D341Med (cell line): ENCODE measurements around the gene NES.
"Not testable (repeated sequence)": the region's sequence is repeated elsewhere in the genome, so short reads cannot be mapped to it uniquely, and the experiment has no call there.

ENCODE experiments used
- DNase-seq: peaks from one replicate; pipeline ENCODE4 v3.0.0; 2012; ENCODE audit warnings: low spot score

The NES gene

GRCh38 chr1:156645056-156645455 lies 32.2 kb downstream of the NES start:
- no peak for DNase-seq

DNA sequence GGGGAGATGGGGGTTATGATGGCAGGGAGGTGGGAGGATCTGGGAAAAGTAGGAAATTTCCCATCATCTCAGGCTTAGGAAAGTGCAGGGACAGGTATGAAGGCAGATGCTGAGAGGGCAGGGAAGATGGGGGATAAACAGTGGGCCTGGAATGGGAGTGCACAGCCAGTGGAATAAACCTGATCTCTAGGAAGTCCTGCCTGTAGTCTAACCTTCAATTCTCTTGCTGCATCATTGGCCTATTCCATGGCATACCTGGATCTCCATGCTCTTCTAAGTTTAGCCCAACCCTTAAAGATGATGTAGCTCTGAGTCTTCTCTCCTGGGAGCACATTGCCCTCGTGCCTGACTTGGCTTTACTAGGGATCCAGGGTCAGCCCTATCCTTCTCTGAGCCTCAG lies 32.6 kb downstream of the NES start:
- DNase-seq: no peak

DNA sequence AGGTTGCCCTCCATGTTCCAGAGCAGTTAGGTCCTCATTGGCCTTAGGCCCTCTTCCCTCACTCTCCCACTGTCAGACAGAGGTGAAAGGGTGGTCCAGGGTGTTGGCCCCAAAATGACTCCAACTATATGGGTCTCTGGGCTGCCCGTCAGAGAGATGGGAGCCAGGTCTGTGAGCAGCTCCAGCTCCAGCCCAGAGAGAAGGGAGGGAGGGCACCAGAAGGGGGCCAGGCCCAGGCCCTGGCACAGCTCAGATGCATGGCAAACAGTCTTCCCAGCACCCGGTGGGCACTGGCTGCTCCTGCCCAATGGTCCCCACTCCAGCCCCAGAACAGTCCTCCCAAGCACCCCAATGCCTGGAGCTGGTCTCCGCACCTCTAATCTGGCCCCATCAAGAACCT lies 33.1 kb downstream of the NES start:
- DNase-seq: no peak

GRCh38 chr1:156643778-156644092 lies 33.5 kb downstream of the NES start:
- no peak for DNase-seq

GRCh38 chr1:156643049-156643777 lies 34.0 kb downstream of the NES start:
- DNase-seq: no peak

GRCh38 chr1:156642265-156643048 lies 34.8 kb downstream of the NES start:
- peak; percentile 65 for DNase-seq

DNA sequence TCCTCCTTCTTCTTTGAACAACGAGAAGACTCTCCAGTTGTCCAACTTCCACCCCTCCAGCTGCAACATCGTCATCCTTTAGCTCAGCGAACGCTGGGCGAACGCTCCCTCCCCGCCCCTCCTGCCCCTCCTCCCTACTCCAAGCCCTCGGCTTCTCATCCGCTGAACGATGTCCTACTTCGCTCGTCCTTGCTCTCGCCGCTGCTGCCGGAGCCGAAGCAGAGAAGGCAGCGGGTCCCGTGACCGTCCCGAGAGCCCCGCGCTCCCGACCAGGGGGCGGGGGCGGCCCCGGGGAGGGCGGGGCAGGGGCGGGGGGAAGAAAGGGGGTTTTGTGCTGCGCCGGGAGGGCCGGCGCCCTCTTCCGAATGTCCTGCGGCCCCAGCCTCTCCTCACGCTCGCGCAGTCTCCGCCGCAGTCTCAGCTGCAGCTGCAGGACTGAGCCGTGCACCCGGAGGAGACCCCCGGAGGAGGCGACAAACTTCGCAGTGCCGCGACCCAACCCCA lies 35.4 kb downstream of the NES start, which contains the start of gene BCAN:
BCAN (plus strand) TSS at position 357 of the 504 bp plus-strand sequence. CDS start 3,938 bp downstream, outside the sequence.
- peak; percentile 78 for DNase-seq

- no peak for DNase-seq
Measured at GRCh38 chr1:156640842-156641706, 36.1 kb downstream of the NES start.

DNA sequence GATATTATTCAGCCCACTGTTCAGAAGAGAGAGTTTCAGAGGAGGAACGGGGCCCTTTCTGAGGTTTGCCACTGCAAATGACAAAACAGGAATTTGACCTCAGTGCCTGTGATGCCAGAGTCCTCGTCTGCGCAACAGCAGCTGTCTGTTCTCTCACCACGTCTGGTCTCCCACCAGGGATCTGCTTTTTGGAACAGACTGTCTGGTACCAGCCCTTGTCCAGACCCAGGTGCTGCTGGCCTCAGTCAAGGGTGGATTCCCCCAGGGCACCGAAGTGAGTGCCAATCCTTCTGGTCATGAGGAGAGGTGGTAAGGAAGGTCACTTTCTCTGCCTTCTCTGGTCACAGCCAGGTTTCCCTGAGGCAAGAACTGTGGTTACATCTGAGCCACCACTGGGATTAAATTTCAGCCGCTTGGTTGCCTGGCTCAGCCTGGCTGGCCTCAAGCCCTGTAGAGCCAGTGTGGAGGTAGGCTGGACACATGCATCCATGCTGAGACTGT lies 37.6 kb downstream of the NES start:
- no peak for DNase-seq

DNA sequence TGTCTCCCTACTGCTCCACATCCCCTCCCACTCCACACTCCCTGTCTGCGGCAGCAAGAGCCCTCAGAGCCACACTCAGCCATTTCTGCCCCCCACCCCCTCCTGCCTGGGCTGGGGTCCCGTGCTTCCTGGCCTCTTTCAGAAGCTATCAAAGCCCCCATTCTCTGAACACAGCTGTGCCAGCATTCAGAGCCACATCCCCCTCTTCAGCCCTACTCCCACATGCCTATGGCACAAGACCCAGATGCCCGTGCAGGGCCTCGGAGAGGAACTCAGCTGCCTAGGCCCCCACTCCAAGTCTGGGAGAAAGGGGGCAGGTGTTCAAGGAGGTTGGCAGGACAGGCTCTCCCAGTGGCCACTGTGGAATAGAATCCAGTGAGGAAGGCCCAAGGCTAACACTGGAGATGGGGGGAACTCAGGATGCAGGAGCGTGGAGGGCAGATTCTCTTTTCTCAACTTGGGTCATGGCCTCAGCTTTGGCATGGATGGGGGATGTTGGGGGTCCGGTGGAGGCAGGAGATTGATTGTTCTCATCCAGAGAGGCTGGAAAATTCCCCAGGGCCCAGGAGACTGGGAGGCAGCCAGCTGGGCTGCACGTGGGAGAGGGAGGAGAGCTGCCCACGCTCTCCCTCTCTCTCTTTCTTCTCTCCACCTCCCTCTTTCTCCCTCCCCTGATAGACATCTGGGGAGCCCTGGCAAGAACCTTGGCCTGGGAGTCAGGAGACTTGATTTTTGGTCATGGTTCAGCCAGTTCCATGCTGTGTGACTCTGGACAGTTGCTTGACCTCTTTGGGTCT lies 38.8 kb downstream of the NES start:
- peak; percentile 43 for DNase-seq

- DNase-seq: no peak
Measured at GRCh38 chr1:156632355-156632754, 44.9 kb downstream of the NES start.

GRCh38 chr1:156631152-156631551 lies 46.1 kb downstream of the NES start:
- DNase-seq: not testable (repeated sequence)

DNA sequence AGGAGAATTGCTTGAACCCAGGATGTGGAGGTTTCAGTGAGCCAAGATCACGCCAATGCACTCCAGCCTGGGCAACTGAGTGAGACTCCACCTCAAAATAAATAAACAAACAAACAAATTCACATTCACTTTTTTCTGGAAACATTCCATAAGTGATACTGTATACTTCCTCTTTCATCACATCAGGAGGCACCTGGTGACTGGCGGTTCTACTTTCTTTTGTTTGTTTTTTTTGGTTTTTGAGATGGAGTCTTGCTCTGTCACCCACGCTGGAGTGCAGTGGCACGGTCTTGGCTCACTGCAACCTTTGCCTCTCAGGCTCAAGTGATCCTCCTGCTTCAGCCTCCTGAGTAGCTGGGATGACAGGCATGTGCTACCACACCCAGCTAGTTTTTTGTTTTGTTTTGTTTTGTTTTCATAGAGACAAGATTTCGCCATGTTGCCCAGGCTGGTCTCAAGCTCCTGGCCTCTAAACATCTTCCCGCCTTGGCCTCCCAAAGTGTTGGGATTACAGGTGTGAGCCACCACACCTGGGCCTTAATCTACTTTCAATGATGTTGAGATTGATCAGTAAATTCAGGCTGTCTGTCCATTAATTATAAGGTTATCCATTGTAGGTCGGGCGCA lies 47.3 kb downstream of the NES start:
- no peak for DNase-seq

- DNase-seq: no peak
Measured at GRCh38 chr1:156627313-156627880, 49.8 kb downstream of the NES start.

DNA sequence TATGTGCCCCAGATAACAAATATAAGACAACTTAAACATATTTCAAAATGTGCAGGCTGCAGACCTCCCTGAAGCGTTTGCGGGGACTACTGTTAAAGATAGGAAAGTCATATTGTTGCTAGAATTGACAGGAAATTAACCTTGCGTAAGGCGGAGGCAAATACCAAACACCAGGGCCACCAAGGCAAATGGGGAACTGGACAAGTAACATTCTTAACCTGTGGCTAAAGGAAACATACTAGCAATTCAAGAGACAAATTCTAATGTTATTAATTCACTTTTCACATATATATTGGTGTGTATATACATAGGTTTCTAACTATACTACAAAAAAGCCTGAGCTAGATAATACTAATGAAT lies 51.1 kb downstream of the NES start:
- DNase-seq: no peak

DNA sequence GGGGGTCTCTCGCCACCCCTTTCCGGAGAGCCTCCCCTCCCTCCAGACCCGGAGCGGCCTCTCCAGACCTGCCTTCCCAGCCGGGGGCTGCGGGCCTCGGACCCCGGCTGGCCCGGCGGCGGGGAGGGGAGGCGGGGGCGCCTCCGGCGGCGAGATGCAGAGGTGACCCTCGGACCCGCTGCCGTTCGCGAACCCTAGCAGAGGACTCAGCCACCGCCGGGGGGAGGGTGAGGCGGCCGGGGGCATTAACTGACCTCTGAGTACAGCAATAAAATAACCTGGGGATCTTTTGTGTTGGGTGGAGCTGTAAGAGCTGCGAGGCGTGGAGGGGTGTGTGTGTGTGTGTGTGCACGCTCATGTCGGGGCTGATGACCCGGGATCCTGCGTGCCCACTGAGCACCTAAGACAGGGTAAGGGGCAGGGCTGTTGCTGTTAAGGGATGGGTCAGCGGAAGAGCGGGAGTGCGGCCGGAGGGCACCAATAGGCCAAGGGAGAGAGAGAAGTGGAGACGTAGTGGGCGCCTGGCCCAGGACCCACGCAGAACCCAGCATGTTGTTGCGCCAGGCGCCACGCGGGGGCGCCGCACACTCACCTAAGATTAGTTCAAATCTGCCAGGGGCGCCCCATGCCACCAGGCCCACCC lies 51.6 kb downstream of the NES start:
- peak; percentile 89 for DNase-seq

- DNase-seq: no peak
Measured at GRCh38 chr1:156624814-156625435, 52.3 kb downstream of the NES start.

DNA sequence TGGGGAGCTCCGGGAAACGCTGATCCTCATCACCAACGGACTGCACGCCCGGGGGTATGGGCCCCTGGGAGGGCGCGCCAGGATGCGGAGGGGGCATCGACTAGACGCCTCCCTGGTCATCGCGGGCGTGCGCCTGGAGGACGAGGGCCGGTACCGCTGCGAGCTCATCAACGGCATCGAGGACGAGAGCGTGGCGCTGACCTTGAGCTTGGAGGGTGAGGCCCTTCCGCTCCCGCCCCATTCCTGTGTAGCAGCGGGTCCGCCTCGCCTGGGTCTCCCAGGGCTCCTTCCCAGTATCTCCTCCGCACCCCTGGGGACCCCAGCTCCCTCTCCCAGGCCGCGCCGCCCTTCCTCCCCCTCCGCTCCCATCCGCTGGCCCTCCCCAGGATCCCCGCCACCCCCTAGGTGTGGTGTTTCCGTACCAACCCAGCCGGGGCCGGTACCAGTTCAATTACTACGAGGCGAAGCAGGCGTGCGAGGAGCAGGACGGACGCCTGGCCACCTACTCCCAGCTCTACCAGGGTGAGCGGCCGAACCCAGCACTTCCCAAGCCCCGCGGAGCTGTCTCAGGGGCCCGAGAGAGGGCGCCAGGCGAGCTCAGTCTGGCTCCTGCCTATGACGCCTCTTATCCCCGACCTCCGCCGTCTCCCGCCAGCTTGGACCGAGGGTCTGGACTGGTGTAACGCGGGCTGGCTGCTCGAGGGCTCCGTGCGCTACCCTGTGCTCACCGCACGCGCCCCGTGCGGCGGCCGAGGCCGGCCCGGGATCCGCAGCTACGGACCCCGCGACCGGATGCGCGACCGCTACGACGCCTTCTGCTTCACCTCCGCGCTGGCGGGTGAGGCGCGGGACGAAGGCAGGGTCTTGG lies 53.0 kb downstream of the NES start:
- peak; percentile 84 for DNase-seq
